Lower leg skin (tissue), 3 donors: ENCODE results near the gene SELENOO.

ENCODE experiments used
- POLR2A ChIP-seq, 2 donors: fragments of 450-650 bp; IDR thresholded peaks; one replicate each; pipeline ENCODE4 v1.6.1; 2016 to 2017; ENCODE audit warnings: antibody characterized with exemption in 2 of 2, mild to moderate bottlenecking in 1 of 2, moderate library complexity in 1 of 2
- TF ChIP-seq, protein P1 (sequence below), 3 donors: fragments of 450-650 bp; IDR thresholded peaks; one replicate each; pipeline ENCODE4 v1.5.1; 2016; ENCODE audit warnings: antibody characterized with exemption in 3 of 3, mild to moderate bottlenecking in 3 of 3, moderate library complexity in 2 of 3

- TF ChIP-seq, protein P1, sequence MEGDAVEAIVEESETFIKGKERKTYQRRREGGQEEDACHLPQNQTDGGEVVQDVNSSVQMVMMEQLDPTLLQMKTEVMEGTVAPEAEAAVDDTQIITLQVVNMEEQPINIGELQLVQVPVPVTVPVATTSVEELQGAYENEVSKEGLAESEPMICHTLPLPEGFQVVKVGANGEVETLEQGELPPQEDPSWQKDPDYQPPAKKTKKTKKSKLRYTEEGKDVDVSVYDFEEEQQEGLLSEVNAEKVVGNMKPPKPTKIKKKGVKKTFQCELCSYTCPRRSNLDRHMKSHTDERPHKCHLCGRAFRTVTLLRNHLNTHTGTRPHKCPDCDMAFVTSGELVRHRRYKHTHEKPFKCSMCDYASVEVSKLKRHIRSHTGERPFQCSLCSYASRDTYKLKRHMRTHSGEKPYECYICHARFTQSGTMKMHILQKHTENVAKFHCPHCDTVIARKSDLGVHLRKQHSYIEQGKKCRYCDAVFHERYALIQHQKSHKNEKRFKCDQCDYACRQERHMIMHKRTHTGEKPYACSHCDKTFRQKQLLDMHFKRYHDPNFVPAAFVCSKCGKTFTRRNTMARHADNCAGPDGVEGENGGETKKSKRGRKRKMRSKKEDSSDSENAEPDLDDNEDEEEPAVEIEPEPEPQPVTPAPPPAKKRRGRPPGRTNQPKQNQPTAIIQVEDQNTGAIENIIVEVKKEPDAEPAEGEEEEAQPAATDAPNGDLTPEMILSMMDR (IDR thresholded peaks at IDR 0.05) = no peak
- TF ChIP-seq POLR2A (IDR thresholded peaks at IDR 0.05) = no peak
Measured at GRCh38 chr22:50243685-50244419, 43.0 kb downstream of the SELENOO start.
